Cardiac fibroblast (primary cell): ENCODE data around the gene KRTAP1-5.
"Not testable (repeated sequence)": the region's sequence is repeated elsewhere in the genome, so short reads cannot be mapped to it uniquely, and the experiment has no call there.

Source experiments
- DNase-seq, 2 donors: peaks; one replicate each; pipeline versions ENCODE4 v3.0.0 to v3.0.0-alpha.2; 2010; ENCODE audit warnings: low read depth in 2 of 2
- H3K4me3 ChIP-seq, 2 donors: replicated peaks in 1 of 2; 1 replicate in 1 of 2; 2 replicates in 1 of 2; pipeline ENCODE4 v1.5.1; 2011; ENCODE audit warnings: low read depth in 2 of 2, low read length in 2 of 2, mild to moderate bottlenecking in 2 of 2, moderate library complexity in 1 of 2
- TF ChIP-seq, protein P1 (sequence below): IDR thresholded peaks from one replicate; pipeline ENCODE4 v1.5.1; 2011; ENCODE audit warnings: low read depth, mild to moderate bottlenecking, low read length, inconsistent platforms

The KRTAP1-5 gene

DNA sequence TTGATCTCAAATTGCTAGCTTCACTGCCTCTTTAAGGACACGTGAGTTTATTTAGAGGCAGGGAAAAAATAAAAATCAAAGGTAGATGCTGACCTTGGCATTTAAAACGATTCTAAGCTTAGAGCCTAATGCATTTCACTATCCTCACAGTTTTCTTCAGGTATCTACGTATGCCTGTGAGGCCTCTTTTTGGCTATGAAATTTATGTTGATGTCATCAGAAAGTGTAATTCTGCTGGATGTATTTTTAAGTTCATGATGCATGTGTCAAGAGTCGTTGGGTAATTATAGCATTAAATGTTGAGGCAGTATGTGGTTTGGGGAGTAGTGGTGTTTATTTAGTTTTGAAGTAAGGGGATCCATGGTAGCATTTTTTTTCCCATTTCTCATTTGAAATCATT, 23.1 kb downstream of the KRTAP1-5 start:
- H3K4me3 ChIP-seq, result no peak overlapping the region
- TF ChIP-seq, protein P1, sequence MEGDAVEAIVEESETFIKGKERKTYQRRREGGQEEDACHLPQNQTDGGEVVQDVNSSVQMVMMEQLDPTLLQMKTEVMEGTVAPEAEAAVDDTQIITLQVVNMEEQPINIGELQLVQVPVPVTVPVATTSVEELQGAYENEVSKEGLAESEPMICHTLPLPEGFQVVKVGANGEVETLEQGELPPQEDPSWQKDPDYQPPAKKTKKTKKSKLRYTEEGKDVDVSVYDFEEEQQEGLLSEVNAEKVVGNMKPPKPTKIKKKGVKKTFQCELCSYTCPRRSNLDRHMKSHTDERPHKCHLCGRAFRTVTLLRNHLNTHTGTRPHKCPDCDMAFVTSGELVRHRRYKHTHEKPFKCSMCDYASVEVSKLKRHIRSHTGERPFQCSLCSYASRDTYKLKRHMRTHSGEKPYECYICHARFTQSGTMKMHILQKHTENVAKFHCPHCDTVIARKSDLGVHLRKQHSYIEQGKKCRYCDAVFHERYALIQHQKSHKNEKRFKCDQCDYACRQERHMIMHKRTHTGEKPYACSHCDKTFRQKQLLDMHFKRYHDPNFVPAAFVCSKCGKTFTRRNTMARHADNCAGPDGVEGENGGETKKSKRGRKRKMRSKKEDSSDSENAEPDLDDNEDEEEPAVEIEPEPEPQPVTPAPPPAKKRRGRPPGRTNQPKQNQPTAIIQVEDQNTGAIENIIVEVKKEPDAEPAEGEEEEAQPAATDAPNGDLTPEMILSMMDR, result no peak
- no peak for DNase-seq

DNA sequence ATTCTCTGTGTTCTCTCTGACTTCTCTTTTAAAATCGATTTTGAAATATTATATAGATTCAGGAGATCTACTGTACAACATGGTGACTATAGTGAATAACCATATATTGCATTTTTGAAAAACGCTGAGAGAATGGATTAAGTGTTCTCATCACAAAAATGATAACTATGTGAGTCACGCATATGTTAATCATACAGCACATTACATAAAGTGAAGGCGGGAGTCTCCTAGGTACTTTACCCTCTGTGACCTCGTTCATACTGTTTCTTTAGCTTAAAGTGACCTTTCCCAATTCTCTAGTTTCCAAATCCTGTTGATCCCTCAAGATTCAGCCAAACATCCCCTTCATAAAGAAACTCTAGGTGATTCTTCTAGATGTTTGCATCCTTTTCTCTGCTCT, 24.2 kb downstream of the KRTAP1-5 start:
- H3K4me3 ChIP-seq, result no peak overlapping the region
- TF ChIP-seq, protein P1, result no peak
- DNase-seq, result peak in 1 of 2 donors; percentile 16

DNA sequence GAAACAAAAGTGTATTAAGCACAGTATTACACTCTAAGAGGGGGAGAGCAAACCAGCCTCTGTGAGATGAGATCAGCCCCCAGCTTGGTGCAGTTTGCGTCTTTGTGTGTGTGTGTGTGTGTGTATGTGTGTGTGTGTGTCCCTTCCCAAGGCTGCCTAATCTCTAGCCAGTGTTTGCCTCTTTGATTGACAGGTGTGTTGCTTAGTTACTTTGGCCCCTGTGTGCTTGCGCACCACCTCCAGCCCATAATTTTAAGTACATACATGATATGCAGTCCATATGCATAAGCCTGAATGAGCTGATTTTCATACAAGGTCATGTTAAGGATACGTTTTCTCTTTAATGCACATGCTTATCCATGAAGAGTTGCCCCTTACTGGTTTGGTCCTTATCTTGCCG, 25.2 kb downstream of the KRTAP1-5 start:
- DNase-seq, result no peak
- TF ChIP-seq, protein P1, result no peak
- H3K4me3 ChIP-seq, result no peak overlapping the region

DNA sequence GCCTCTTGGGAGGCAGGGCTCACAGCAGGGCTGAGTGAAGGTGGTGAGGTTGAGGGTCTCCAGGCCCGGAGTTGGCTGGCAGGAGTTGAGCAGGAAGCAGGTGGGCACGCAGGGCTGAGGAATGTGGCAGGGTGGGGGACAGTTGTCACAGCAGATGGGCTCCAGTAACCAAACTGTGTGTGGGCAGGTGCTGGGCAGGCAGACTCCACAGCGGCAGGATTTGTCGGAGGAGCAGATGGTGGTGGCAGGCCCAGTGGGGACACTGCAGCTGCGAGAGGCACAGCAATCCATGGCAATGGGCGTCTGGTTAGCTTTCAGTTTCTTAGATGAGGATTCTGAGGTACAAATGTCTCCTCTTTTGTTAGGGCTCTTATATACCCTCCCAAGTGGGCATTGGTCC, 27.4 kb downstream of the KRTAP1-5 start, which contains the start of gene KRTAP3-2:
KRTAP3-2 (minus strand) TSS at position 344 of the 400 bp plus-strand sequence; CDS start at position 291, 53 bp downstream.
- H3K4me3 ChIP-seq, DNase-seq: not testable (repeated sequence)

DNA sequence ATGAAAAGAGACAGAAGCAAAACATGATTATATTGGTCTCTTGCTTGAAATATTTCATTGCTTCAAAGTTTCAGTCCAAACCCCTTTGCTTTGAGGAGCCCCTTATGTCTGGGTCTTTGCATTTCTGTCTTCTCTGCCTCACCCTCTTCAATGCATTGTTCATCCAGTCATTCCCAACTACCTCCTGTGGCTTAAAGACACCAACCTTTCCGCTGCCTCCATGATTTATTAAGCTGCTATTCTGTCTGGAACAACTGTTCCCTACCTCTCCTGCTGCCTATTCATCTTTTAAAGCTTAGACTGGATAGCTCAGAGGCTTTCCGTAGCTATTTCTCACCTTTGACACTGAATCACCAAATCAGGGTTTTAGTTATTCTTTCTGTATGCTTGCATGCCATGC, 29.6 kb downstream of the KRTAP1-5 start:
- no peak for DNase-seq
- TF ChIP-seq, protein P1, result no peak
- H3K4me3 ChIP-seq, result no peak overlapping the region

DNA sequence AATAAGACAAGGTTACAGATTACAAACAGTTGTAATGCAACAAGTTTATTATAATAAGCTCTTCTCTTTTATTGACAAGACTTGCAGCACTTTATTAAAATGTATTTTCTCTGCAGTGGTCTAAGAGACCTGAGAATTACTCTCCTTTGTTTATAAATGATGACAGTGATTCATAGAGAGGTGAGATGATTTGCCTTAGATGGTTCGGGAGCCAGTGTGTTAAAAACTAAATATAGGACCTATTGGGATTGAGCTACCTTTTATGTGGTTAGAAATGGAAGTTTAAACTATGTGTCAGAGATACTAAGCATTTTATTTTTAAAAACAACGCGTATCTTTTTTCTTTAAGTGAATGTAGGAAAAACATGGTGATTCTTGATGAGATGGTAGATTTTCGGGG, 30.2 kb downstream of the KRTAP1-5 start:
- TF ChIP-seq, protein P1, result no peak
- H3K4me3 ChIP-seq, result no peak overlapping the region
- no peak for DNase-seq

DNA sequence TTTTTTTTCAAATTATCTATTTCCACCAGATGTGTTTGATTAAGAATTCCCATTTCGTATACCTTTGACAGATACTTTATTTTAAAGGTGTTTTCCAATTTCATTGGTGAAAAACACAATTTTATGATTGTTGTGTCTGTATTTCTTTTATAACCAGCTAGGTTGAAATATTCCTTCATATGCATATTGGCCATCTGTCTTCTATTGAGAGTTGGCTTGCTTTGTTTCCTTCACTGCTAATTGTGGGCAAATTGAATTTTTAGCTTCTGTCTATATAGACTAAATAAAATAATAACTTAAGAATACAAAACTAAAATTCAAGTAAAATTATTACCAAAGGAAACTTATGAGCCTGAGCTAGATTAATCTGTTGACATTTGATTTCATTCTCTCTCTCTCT, 31.9 kb downstream of the KRTAP1-5 start:
- DNase-seq, result no peak
- no peak overlapping the region for H3K4me3 ChIP-seq
- TF ChIP-seq, protein P1, result no peak
